GM12873 (cell line): Measurements from ENCODE around the gene RANBP17.
A peak's percentile ranks its signal among the peaks of the same experiment; 100 is the strongest.

Experiments used
- TF ChIP-seq, protein P1 (sequence below): IDR thresholded peaks from 2 replicates; pipeline ENCODE4 v1.5.1; 2012; ENCODE audit warnings: low read depth, mild to moderate bottlenecking, moderate library complexity, low read length, control low read depth; ENCODE audit not compliant: insufficient read depth; ENCODE audit errors: missing control alignments

Gene RANBP17

DNA sequence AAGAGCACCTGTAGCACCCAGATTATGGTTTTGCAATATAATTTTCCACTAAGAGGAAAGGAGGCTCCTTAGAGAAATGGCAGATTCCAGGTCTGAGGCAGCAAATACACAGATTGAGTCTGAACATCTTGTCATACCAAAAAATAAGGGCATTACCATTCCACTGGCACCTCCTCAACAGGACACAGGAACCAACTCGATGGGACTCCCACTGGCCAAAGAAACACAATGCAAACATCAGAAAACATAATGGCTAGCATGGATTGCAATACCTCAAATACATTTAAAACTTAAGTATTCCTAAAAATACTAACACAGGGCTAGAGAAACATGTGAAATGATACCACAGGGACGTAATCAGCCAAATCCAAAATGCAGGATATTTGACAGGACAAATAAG, 12.4 kb upstream of the RANBP17 start:
- TF ChIP-seq, protein P1, sequence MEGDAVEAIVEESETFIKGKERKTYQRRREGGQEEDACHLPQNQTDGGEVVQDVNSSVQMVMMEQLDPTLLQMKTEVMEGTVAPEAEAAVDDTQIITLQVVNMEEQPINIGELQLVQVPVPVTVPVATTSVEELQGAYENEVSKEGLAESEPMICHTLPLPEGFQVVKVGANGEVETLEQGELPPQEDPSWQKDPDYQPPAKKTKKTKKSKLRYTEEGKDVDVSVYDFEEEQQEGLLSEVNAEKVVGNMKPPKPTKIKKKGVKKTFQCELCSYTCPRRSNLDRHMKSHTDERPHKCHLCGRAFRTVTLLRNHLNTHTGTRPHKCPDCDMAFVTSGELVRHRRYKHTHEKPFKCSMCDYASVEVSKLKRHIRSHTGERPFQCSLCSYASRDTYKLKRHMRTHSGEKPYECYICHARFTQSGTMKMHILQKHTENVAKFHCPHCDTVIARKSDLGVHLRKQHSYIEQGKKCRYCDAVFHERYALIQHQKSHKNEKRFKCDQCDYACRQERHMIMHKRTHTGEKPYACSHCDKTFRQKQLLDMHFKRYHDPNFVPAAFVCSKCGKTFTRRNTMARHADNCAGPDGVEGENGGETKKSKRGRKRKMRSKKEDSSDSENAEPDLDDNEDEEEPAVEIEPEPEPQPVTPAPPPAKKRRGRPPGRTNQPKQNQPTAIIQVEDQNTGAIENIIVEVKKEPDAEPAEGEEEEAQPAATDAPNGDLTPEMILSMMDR = peak; percentile 4

DNA sequence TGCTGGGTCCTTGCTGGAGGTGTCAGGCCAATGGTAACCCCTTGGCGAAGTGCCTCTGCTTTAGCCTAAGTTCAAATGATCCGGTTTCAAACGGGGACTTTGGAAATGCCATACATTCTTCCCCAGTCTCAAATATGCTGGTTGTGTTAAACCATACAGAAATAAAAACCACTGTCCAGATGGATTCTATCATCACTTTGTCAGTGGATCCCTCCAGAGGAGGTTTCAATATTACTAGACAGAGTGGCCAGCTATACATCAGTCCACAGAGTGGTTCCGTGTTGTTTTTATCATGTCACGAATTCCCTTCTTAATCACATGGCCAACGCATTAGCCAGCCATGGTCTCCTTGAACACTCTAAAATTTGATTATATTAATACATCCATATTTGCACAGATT, 7.3 kb upstream of the RANBP17 start:
- TF ChIP-seq, protein P1 = no peak

DNA sequence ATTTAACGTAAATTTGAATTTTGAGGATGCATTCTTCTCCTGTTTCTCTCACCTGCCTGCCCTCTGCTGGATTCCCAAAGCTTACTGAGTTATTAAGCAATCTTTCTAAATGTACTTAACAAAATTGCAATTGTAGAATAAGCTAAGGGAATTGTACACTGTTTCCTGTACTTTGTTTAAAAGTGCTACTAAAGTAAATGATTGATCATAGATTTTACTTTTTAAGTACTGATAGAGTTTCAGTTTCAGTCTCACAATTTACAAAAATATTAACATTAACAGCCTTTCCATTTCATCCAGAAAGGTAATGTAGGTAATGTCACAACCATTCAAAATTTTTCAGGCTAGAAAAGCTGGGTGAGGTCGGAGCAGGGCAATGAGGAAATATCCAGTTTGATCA, 4.8 kb upstream of the RANBP17 start:
- TF ChIP-seq, protein P1 = no peak

DNA sequence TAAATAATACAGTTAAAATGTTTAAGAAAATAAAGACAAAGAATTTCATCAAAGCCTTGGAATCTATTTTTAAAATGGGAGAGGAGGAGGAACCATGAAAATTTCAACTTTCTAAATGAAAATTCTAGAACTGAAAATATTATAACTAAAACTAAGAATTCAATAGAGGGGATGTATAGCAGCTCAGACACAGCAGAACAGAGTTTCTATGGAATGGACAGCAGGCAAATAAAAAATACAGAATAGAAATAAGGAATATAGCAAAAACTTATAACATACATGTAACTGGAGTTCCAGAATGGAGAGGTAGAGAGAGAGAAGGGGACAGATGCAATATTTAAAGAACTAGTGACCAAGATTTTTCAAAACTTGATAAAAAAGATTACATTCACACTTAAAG, 1.4 kb upstream of the RANBP17 start:
- TF ChIP-seq, protein P1 = no peak

DNA sequence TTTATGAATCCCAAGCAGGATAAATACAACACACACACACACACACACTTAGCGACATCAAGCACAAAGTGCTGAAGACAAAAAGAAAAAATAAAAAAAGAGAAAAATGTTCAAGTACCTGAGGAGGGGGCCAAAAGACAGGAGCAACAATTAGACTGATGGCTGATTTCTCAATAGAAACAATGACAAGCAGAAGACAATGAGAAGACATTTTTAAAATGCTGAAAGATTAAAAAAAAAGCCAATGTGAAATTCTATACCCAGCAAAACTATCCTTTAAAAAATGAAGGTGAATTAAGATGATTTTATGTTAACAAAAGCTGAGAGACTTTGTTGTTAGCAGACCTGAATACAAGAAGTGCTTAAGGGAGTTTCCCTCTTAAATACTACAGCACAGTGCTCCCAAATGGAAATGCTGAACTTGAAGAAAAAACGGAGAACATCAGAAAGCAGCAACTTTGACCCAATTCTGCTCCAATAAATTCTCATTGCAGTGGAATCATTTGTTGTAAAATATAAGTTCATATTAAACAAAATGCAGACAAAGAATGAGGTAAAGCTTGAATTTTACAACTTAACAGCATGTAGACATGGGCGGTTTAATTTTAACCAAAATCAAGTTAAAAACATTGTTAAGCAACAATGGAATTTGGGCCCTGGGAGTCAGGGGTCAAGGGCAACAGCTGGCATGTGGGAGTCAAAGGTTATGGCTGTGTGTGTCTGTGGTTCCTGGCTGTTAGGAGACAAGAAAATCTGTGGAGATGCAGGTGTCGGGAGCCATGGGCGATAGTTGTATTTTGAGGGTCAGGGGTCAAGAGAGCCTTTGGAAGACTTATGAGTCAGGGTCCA, 776 bp upstream of the RANBP17 start:
- TF ChIP-seq, protein P1 = no peak

DNA sequence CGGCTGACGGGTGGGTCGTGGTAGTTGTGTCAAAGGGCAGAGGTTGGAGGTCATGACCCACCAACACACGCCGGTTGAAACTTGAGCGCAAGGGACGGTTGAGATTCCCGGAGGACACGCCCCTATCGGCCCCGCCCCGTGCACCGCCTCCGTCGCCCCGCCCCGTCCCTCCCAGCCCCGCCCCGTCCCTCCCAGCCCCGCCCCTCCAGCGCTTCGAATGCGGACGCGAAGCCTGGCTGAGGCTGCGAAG, 226 bp upstream of the RANBP17 start:
- TF ChIP-seq, protein P1 = no peak

DNA sequence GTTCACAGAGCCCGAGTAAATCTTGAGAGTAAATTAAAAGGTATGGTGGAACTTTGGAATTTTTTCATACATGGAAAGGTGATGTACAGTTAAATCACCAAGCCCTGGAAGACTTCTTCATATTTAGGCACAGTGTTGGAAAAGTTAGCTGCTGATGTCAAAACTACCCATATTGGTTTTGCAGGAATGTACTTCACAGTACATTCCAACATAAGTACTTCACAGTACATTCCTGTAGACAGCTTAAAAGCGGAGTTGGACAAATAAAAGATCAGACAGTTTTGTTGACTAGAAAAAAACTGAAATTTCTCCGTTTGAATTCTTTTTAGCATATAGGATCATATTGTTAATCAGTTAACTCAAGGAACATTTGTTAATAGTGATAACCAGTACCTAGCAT, 1.8 kb downstream of the RANBP17 start:
- TF ChIP-seq, protein P1 = no peak

DNA sequence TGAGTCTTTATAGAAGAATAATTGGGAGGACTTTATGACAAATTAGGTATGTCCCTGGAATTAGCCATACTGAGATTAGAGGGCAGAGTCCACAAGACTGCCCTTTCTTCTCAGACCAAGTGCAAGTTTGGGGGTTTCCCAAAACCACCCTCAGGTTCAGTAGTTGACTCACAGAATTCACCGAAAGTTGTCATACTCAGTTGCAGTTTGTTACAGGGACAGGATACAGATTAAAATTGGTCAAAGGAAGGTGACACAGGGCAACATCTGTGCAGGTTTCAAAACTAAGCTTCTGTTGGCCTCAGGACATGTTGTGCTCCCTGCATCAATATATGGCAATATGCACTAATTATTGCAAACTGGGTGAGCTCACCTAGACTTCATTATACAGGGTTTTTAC, 3.8 kb downstream of the RANBP17 start:
- TF ChIP-seq, protein P1 = no peak
